ENCODE data around the gene TTN. TPM values are rescaled to one million over a fixed set of nuclear protein-coding genes. Genes with fewer than 3 reads are reported as not detected.

Gene TTN
- total RNA-seq, 1 donor from 2014 or later, result 1.3 TPM

GRCh38 chr2:178514664-178515063 is 292.6 kb downstream of the TTN start:
- H3K27me3 ChIP-seq, result no peaks in the 10 kb centered on the region
- no peak for DNase-seq (ENCODE audit: low spot score)
- peaks cover 15% of the 10 kb centered on the region for H3K4me1 Mint-ChIP-seq
- H3K79me2 ChIP-seq (ENCODE audit: low read depth), result no peaks in the 10 kb centered on the region
- no peak overlapping the region for H2AFZ ChIP-seq (replicated peaks)
- no peak overlapping the region for H3K4me2 ChIP-seq
- H3K4me3 ChIP-seq, result no peak overlapping the region
- no peaks in the 10 kb centered on the region for H3K9me3 ChIP-seq (ENCODE audit: low read depth)
- no peak overlapping the region for H3K27ac Mint-ChIP-seq
- no peaks in the 10 kb centered on the region for H3K36me3 ChIP-seq
- no peak overlapping the region for H3K27ac ChIP-seq
- peaks cover 16% of the 10 kb centered on the region for H3F3A ChIP-seq (ENCODE audit: low read depth)
- peaks cover 21% of the 10 kb centered on the region for H3K4me1 ChIP-seq
- peaks cover 19% of the 10 kb centered on the region for H3K36me3 Mint-ChIP-seq
- H3K4me3 Mint-ChIP-seq, result no peak overlapping the region
- TF ChIP-seq EZH2 (IDR thresholded peaks at IDR 0.05) (no peak), EZH2phosphoT487 (IDR thresholded peaks at IDR 0.05) (no peak), CTCF (IDR thresholded peaks at IDR 0.05) (no peak)
- H3K27me3 Mint-ChIP-seq (ENCODE audit: insufficient read depth, low read depth), result peaks cover 5% of the 10 kb centered on the region
- no peak overlapping the region for H3K9ac ChIP-seq
- H4K20me1 ChIP-seq (ENCODE audit: low read depth), result no peaks in the 10 kb centered on the region
- H3K9me3 Mint-ChIP-seq, result peaks cover 4% of the 10 kb centered on the region

GRCh38 chr2:178513876-178514275 is 293.3 kb downstream of the TTN start:
- peaks cover 22% of the 10 kb centered on the region for H3K4me1 ChIP-seq
- no peak overlapping the region for H3K4me3 ChIP-seq
- peaks cover 16% of the 10 kb centered on the region for H3F3A ChIP-seq (ENCODE audit: low read depth)
- H3K9me3 Mint-ChIP-seq, result peaks cover 4% of the 10 kb centered on the region
- no peaks in the 10 kb centered on the region for H3K9me3 ChIP-seq (ENCODE audit: low read depth)
- DNase-seq (ENCODE audit: low spot score), result no peak
- H3K27me3 ChIP-seq, result no peaks in the 10 kb centered on the region
- H3K27ac ChIP-seq, result no peak overlapping the region
- H2AFZ ChIP-seq (replicated peaks), result no peak overlapping the region
- no peak overlapping the region for H3K4me3 Mint-ChIP-seq
- H3K4me1 Mint-ChIP-seq, result peaks cover 15% of the 10 kb centered on the region
- no peak overlapping the region for H3K4me2 ChIP-seq
- H3K36me3 Mint-ChIP-seq, result peaks cover 22% of the 10 kb centered on the region
- no peaks in the 10 kb centered on the region for H4K20me1 ChIP-seq (ENCODE audit: low read depth)
- H3K36me3 ChIP-seq, result no peaks in the 10 kb centered on the region
- peaks cover 6% of the 10 kb centered on the region for H3K27me3 Mint-ChIP-seq (ENCODE audit: insufficient read depth, low read depth)
- H3K9ac ChIP-seq, result no peak overlapping the region
- no peaks in the 10 kb centered on the region for H3K79me2 ChIP-seq (ENCODE audit: low read depth)
- no peak for TF ChIP-seq CTCF (IDR thresholded peaks at IDR 0.05)
- TF ChIP-seq EZH2 (IDR thresholded peaks at IDR 0.05), result no peak
- no peak for TF ChIP-seq EZH2phosphoT487 (IDR thresholded peaks at IDR 0.05)
- H3K27ac Mint-ChIP-seq, result no peak overlapping the region

GRCh38 chr2:178512484-178512883 is 294.7 kb downstream of the TTN start:
- Histone ChIP-seq H3K9ac (no peak overlapping the region), H3F3A (ENCODE audit: low read depth) (peaks cover 16% of the 10 kb centered on the region), H3K4me1 (peaks cover 28% of the 10 kb centered on the region), H3K9me3 (ENCODE audit: low read depth) (no peaks in the 10 kb centered on the region), H2AFZ (replicated peaks) (no peak overlapping the region), H3K4me3 (no peak overlapping the region), H4K20me1 (ENCODE audit: low read depth) (no peaks in the 10 kb centered on the region), H3K36me3 (no peaks in the 10 kb centered on the region), H3K27me3 (no peaks in the 10 kb centered on the region), H3K4me2 (peak overlapping the region; percentile 57), H3K79me2 (ENCODE audit: low read depth) (no peaks in the 10 kb centered on the region), H3K27ac (peak overlapping the region; percentile 56)
- peaks cover 6% of the 10 kb centered on the region for H3K27me3 Mint-ChIP-seq (ENCODE audit: insufficient read depth, low read depth)
- peaks cover 15% of the 10 kb centered on the region for H3K4me1 Mint-ChIP-seq
- peak overlapping the region; percentile 88 for H3K27ac Mint-ChIP-seq
- H3K36me3 Mint-ChIP-seq, result peaks cover 19% of the 10 kb centered on the region
- peaks cover 4% of the 10 kb centered on the region for H3K9me3 Mint-ChIP-seq
- H3K4me3 Mint-ChIP-seq, result no peak overlapping the region
- DNase-seq (ENCODE audit: low spot score), result peak; percentile 87
- TF ChIP-seq EZH2 (IDR thresholded peaks at IDR 0.05), result no peak
- TF ChIP-seq CTCF (IDR thresholded peaks at IDR 0.05), result peak; percentile 16
